HT-29 (cell line): Measurements from ENCODE around the gene DGKB. TPM values are rescaled to one million over a fixed set of nuclear protein-coding genes. Genes with fewer than 3 reads are reported as not detected.

Experiments used
- DNase-seq: peaks from one replicate; pipeline ENCODE4 v3.0.0-alpha.2; 2015; ENCODE audit warnings: low spot score
- total RNA-seq: library from RNA; depleted of rRNA; stranded (reverse); fragments of >200 nt; shearing (Covaris generic); gene quantifications from 2 replicates; pipeline ENCODE4 v1.2.3, GENCODE V29; 2014

Gene DGKB
- total RNA-seq, 1 experiment from 2014 or later: 0.41 TPM

GRCh38 chr7:14822481-14822854 lies 80.1 kb downstream of the DGKB start:
- DNase-seq: no peak

GRCh38 chr7:14821757-14822480 lies 80.6 kb downstream of the DGKB start:
- no peak for DNase-seq

DNA sequence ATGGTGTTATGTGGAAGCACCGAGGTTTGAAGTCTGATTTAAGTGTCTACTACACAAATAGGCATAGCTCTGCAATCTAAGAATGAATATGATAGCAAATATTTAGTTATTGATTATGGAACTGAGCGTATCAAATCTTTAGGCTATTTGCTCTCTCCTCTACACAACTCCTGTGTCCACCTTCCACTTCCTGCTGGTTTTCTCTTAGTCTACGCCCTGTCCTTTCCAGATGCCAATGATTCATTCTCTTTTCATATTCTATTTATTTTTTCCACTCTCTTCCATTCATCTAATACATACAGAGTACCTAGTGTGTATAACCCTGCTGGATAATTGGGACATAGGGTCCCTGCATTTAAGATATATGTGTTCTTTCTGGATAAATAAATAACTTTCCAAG lies 83.7 kb downstream of the DGKB start:
- no peak for DNase-seq

DNA sequence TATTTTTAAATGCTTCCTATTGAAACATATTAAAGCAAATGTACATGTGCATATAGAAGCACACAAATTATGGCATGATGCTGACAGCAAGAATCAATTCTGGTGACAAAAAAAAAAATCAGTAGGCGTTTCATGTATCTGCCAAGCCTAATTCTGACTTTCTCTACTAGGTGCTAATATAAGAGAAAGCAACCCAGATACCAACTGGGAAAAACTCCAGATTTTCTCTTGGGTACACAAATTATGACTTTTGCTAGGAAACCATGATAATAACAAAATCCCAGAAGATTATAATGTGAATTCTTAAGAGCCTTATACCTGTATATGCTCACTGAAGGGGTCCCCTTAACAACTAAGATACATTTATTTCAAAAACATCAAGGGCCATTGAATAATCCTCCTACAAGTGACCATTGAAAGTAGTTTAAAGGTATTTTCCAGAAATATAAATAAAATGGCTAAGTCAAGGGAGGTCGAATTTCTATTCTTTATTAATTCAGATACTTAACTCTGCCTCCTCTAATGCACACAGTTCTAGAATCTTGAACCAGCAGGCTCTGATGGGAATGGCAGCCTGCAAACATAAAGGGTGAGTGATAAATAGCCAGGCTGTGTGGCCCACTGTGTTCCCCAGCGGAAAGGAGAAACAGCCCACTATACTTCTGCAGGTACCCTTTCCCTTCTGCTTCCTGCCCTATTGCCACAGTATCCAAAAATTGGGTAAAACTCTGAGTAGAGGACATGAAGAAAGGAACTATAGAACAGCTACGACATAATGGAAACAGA lies 84.5 kb downstream of the DGKB start:
- DNase-seq: no peak

GRCh38 chr7:14807507-14807906 lies 95.0 kb downstream of the DGKB start:
- DNase-seq: no peak

- DNase-seq: no peak
Measured at GRCh38 chr7:14806891-14807290, 95.7 kb downstream of the DGKB start.

DNA sequence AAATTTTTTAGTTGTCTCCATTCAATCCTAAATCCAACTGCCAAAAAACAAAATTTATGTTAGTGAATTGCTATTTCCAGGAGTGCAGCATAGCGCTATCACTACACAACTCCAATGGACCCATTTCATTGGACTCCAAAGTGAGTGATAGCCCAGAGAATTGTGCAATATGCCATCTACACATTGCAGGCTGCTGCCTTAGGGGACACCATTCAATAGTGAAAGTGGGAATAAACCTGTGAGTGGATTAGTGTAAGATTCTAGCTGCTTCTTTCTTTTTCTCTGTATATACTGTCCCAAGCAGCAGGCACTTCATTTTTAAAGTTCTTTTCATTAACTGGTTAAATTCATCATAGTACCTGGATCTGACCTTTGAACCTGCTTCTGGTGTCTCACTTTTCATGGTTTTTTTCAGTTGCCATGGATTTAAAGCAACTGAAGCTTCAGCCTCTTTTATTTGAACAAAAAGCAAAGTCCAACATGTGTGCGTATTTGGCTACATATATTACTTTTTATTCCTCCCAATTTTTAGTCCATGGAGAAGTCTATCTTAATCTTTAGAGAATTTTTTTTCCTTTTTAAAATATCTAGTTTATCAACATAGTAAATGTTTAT lies 97.3 kb downstream of the DGKB start:
- DNase-seq: no peak

DNA sequence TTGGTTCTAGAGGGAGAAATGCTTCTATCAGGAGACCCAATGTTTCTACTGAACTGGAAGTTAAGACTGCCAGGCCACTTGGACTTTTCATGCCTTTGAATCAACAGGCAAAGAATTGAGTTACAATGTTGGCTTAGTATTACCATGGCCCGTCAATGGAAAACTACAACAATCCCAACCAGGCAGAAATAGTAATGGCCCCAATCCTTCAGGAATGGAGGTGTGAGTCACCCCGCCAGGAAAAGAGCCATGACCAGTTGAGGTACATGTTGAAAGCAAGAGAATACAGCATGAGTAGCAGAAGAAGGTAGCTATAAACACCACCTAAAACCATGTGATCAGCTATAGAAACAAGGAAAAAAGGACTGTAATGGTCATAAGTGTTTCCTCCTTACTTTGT lies 101.9 kb downstream of the DGKB start:
- no peak for DNase-seq

DNA sequence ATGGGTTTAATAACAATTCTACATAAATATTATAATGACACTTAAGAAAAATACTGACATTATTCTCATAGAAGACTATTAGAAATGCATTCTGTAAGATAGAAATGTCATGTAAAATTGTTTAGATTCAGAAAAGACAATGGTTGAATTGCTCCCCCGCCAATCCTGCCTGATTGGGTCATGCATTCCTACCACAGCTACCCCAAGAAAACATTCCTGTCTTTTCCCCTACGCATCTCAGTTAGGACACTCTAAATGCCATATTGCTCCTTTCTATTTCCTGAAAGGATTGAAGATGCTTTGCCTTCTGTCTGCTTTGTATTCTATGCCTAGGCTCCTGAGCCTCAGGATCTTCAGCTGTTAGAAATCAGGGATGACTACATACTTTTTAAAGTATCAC lies 109.4 kb downstream of the DGKB start:
- DNase-seq: no peak

- no peak for DNase-seq
Measured at GRCh38 chr7:14787551-14787950, 115.0 kb downstream of the DGKB start.

GRCh38 chr7:14786314-14786895 lies 116.1 kb downstream of the DGKB start:
- DNase-seq: no peak

- DNase-seq: no peak
Measured at GRCh38 chr7:14777806-14778205, 124.7 kb downstream of the DGKB start.

- DNase-seq: no peak
Measured at GRCh38 chr7:14776266-14776665, 126.3 kb downstream of the DGKB start.

- DNase-seq: no peak
Measured at GRCh38 chr7:14773729-14774271, 128.8 kb downstream of the DGKB start.

DNA sequence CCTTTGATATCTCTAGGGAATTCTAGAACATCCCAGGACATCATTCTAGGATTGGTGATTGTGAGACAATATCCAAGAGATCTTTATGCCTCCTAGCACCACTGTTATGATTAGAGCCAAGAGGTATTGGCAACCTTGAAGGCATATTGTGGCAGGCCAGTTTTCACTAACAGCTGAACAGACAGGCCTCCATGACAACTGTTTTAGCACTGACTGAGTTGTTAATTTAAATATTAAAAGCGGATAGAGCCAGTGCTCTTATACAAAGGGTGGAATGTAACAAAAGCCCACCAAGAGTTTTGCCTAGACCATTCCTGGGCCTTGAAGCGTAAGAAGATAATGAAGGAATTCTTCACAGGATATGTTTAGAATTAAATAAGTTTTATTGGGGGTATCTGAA lies 131.9 kb downstream of the DGKB start:
- DNase-seq: no peak

DNA sequence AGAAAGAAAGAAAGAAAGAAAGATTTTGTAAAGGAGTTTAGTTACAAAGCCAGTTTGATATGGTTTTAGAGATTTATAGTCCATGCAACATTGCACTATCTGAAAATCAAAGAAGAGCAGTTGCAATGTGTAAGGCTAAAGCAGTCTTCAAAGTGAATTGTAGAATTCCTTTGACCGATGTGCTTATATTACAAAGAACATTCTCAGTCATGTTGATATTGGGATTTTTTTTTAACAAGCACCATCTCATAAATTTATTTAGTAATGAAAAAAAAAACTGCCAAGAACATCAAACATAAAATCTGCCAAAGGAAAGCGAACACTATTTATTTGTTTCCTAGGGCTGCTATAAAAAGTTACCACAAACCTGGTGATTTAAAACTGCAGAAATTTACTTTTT lies 133.3 kb downstream of the DGKB start:
- DNase-seq: no peak

DNA sequence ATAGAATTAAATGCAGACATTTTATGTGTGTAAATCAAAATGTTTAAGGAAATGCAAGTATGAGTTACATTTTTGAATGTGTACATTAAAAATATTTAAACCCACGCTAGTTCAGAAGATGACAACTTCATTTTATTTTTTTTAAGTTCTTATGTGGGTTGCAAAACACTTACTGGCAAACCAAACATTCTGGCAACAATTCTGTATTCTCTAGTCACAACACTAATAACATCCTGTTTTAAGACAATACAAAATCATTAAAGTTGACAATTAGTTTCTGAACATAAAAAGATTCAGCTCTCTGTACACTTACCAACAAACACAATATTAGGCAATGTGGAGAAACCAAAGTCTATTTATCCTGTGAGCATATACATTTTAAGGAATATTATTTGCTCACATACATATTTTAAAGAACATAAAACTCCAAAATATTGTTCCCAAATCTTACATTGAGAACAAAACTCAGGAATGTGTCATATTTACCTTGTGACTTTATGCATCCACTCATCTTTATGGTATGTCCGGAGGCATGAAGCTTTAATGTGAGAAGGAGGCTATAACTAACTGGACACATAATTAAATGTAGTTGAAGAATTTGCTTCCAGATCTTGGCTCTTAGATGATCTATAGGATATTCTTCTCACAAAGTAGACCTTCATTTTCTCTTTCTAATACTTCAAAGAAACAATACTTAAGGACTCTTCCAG lies 134.7 kb downstream of the DGKB start:
- no peak for DNase-seq

- no peak for DNase-seq
Measured at GRCh38 chr7:14766747-14767146, 135.8 kb downstream of the DGKB start.

DNA sequence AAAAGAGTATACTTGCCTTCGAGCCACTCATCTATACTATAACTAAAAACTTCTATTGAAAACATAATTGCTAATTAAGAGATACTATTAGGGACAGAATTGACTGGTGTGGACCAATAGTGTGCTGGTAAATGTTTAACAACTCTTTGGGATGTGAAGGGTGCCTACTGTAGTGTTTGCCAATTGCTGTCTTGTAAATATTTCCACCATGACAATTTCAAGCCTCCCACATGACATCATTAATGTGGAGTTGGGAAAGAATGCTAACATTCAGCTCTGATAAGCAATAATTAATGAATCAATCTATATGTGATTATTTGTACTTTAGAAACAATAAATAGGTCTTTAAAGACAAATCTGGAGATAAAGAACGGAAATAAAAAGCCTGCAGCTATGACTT lies 136.8 kb downstream of the DGKB start:
- DNase-seq: no peak

DNA sequence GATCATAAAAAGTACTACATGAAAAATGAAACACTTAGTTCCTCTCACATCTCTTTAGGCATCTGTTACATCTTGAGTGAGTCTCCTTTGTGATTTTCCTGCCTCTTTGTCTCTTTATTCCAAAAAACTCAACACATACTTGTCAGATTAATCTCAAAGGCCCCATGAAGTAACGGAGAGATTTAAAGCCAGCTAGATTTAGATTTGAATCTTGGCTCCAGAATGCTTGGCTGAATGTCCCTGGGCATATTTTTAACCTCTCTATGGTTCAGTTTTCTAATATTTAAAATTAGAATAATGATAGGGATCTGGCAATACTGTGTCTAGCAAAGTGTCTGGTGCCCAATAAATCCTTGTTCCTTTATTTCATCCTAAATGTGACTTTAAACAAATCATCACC lies 140.0 kb downstream of the DGKB start:
- DNase-seq: no peak

DNA sequence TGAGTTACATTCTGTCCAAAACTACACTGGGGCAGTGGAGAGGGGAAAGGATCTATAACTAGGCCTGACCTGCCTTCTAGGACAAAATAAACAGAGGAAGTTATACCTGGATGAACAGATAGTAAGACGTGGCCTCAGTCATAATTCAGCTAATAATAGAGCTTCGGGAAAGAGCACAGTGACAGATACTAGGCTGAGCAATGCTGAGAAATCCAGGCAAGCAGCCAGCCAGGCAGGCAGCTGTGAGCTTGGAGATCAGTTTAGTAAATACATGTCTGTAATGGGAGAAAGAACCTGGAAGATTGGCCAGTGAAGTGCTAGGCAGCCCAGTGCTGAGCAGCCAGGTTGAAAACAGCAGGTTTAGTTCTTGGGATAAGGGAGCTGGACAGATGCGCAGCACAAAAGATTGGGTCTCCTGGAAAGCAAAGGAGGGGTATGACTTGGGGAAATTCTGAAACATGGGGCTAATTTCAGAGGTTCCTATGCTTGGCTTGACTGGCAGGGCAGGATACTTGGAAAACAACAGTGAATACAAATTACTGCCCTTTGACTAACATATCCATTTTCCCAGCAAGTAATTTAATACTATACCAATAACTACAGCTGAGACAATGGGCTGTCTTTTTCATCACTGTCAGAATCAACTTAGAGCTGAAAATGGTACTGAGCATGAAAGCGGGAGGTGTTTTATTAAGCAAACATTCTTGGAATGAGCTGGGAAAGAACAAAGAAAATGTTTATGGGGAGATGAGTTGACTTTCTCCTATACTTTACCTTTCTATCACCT lies 140.8 kb downstream of the DGKB start:
- peak; percentile 61 for DNase-seq
